ENCODE data around the gene OR51D1. TPM values are rescaled to one million over a fixed set of nuclear protein-coding genes. Genes with fewer than 3 reads are reported as not detected.

OR51D1 gene
- total RNA-seq, 2 donors from 2014 or later: not detected

- DNase-seq (ENCODE audit: low spot score): no peak
Measured at GRCh38 chr11:4680341-4680740, 43.1 kb downstream of the OR51D1 start.

GRCh38 chr11:4682623-4683419 lies 45.5 kb downstream of the OR51D1 start:
- no peak for TF ChIP-seq CTCF (IDR thresholded peaks at IDR 0.05)
- no peaks in the 10 kb centered on the region for H3K27me3 ChIP-seq
- H3K9me3 ChIP-seq: no peaks in the 10 kb centered on the region
- no peak overlapping the region for H3K4me3 ChIP-seq
- no peaks in the 10 kb centered on the region for H3K4me1 ChIP-seq
- no peak overlapping the region for H3K27ac ChIP-seq
- no peak for DNase-seq (ENCODE audit: low spot score)
- H3K36me3 ChIP-seq: no peaks in the 10 kb centered on the region

More at GRCh38 chr11:4680341-4680740, 43.1 kb downstream of the OR51D1 start:
- no peak overlapping the region for H3K4me3 ChIP-seq
- no peaks in the 10 kb centered on the region for H3K27me3 ChIP-seq
- no peaks in the 10 kb centered on the region for H3K36me3 ChIP-seq
- H3K4me1 ChIP-seq: no peaks in the 10 kb centered on the region
- H3K9me3 ChIP-seq: no peaks in the 10 kb centered on the region
- H3K27ac ChIP-seq: no peak overlapping the region
- TF ChIP-seq CTCF (IDR thresholded peaks at IDR 0.05): no peak

GRCh38 chr11:4684631-4685285 lies 47.5 kb downstream of the OR51D1 start:
- no peak overlapping the region for H3K4me3 ChIP-seq
- TF ChIP-seq CTCF (IDR thresholded peaks at IDR 0.05): no peak
- H3K9me3 ChIP-seq: no peaks in the 10 kb centered on the region
- H3K4me1 ChIP-seq: no peaks in the 10 kb centered on the region
- no peak overlapping the region for H3K27ac ChIP-seq
- no peaks in the 10 kb centered on the region for H3K36me3 ChIP-seq
- no peak for DNase-seq (ENCODE audit: low spot score)
- no peaks in the 10 kb centered on the region for H3K27me3 ChIP-seq

Other genes starting within 250 kb of the OR51D1 start
- 10 to 100 TPM in 1 of 2 donors, 1 to 10 TPM in 1; 6.7 to 11.4 TPM for gene TRIM21, start 243.8 kb upstream of the OR51D1 start, total RNA-seq
- not detected for gene OR52K2, start 188.2 kb upstream of the OR51D1 start, total RNA-seq
- not detected for gene OR52K1, start 154.8 kb upstream of the OR51D1 start, total RNA-seq
- not detected for gene OR52M1, start 92.3 kb upstream of the OR51D1 start, total RNA-seq
- gene OR52I2, start 55.7 kb upstream of the OR51D1 start, total RNA-seq: not detected
- not detected for gene OR52I1, start 43.4 kb upstream of the OR51D1 start, total RNA-seq
- 1 to 10 TPM; 7.5 to 9.6 TPM for gene TRIM68, start 29.2 kb upstream of the OR51D1 start, total RNA-seq
- gene OR51E1, start 6.5 kb downstream of the OR51D1 start, total RNA-seq: 1 to 10 TPM in 1 of 2 donors, under 1 TPM in 1; 0.12 to 1.3 TPM
- under 1 TPM in 1 of 2 donors, not detected in 1; 0.15 TPM for gene OR51E2, start 60.4 kb downstream of the OR51D1 start, total RNA-seq
- gene MMP26, start 67.3 kb downstream of the OR51D1 start, total RNA-seq: not detected
- not detected for gene OR51F1, start 132.5 kb downstream of the OR51D1 start, total RNA-seq
- not detected for gene OR52R1, start 166.9 kb downstream of the OR51D1 start, total RNA-seq
- not detected for gene OR51F2, start 183.8 kb downstream of the OR51D1 start, total RNA-seq
- gene OR51S1, start 211.7 kb downstream of the OR51D1 start, total RNA-seq: not detected
- not detected for gene OR51T1, start 244.4 kb downstream of the OR51D1 start, total RNA-seq